A673 (cell line): ENCODE measurements around the gene PKP1. TPM values are rescaled to one million over a fixed set of nuclear protein-coding genes. Genes with fewer than 3 reads are reported as not detected.

Experiments
- BruUV-seq: library from RNA; stranded (reverse); fragments of 400-500 nt; replicated peaks from 2 replicates; lab custom pipeline; 2021; lab: Mats Ljungman, UMichigan
- CTCF ChIA-PET: fragments of 300-600 bp; sonication (Branson Sonifier 250); formaldehyde crosslinking; loops from one replicate; lab custom pipeline; 2022; ENCODE audit warnings: antibody characterized with exemption; lab: Charles Lee
- POLR2A ChIA-PET: fragments of 300-600 bp; sonication (Branson Sonifier 250); formaldehyde crosslinking; loops from one replicate; lab custom pipeline; 2022; ENCODE audit warnings: antibody characterized with exemption; ENCODE audit not compliant: low non-redundant PET; lab: Charles Lee
- DNase-seq: peaks from one replicate; pipeline ENCODE4 v3.0.0-alpha.2; 2015; ENCODE audit warnings: low spot score
- H3K27ac ChIP-seq: fragments of 200-600 bp; sonication (generic); 2 replicates; pipeline ENCODE4 v1.5.1; 2016; ENCODE audit warnings: mixed run types, low read depth, mild to moderate bottlenecking, mixed read lengths, antibody characterized with exemption, low read length; ENCODE audit not compliant: poor library complexity, severe bottlenecking
- H3K27me3 ChIP-seq: fragments of 200-600 bp; sonication (generic); replicated peaks from 2 replicates; pipeline ENCODE4 v1.6.1; 2017; ENCODE audit warnings: mixed run types, low read depth, mild to moderate bottlenecking, mixed read lengths, antibody characterized with exemption, low read length; ENCODE audit not compliant: insufficient read depth, poor library complexity
- H3K36me3 ChIP-seq: fragments of 200-600 bp; sonication (generic); 2 replicates; pipeline ENCODE4 v1.6.1; 2016; ENCODE audit warnings: mixed run types, mild to moderate bottlenecking, mixed read lengths, antibody characterized with exemption, low read length; ENCODE audit not compliant: insufficient read depth, poor library complexity, severe bottlenecking
- H3K4me1 ChIP-seq: fragments of 200-600 bp; sonication (generic); 2 replicates; pipeline ENCODE4 v1.6.1; 2017; ENCODE audit warnings: mixed run types, mild to moderate bottlenecking, mixed read lengths, antibody characterized with exemption, low read length; ENCODE audit not compliant: insufficient read depth, poor library complexity, severe bottlenecking
- H3K4me3 ChIP-seq: fragments of 200-600 bp; sonication (generic); 2 replicates; pipeline ENCODE4 v1.5.1; 2016; ENCODE audit warnings: low read depth, mixed run types, mild to moderate bottlenecking, mixed read lengths, low read length; ENCODE audit not compliant: poor library complexity, severe bottlenecking
- H3K9me3 ChIP-seq: fragments of 200-600 bp; sonication (generic); 2 replicates; pipeline ENCODE4 v1.6.1; 2016; ENCODE audit warnings: mixed run types, low read depth, mild to moderate bottlenecking, mixed read lengths, antibody characterized with exemption, low read length; ENCODE audit not compliant: poor library complexity, severe bottlenecking
- CTCF ChIP-seq: fragments of 300-800, 200-600 bp; sonication (generic); conservative IDR thresholded peaks from 2 replicates; pipeline ENCODE4 v1.5.1; 2017; ENCODE audit warnings: low read depth, mild to moderate bottlenecking, antibody characterized with exemption, low read length, moderate library complexity, mixed read lengths
- EZH2 ChIP-seq: fragments of 200-600 bp; sonication (generic); IDR thresholded peaks from 2 replicates; pipeline ENCODE4 v1.6.1; 2017; ENCODE audit warnings: borderline replicate concordance, low read depth, mild to moderate bottlenecking, mixed read lengths, antibody characterized with exemption, low read length; ENCODE audit not compliant: poor library complexity, severe bottlenecking
- intact Hi-C: fragments of 100-400 bp; cut with micrococcal nuclease; formaldehyde crosslinking; loops from one replicate; pipeline ENCODE4 v1.10.0; 2022; ENCODE audit not compliant: unreplicated experiment
- total RNA-seq: library from RNA; stranded (reverse); gene quantifications from 2 replicates; pipeline ENCODE4 v1.2.3, GENCODE V29; 2021

PKP1 gene
- total RNA-seq, 1 experiment from 2014 or later, result 535 TPM

GRCh38 chr1:201285846-201286245 is 2.5 kb downstream of the PKP1 start:
- Histone ChIP-seq H3K36me3 (peaks cover 64% of the 10 kb centered on the region), H3K27me3 (no peaks in the 10 kb centered on the region), H3K9me3 (no peaks in the 10 kb centered on the region), H3K27ac (peak overlapping the region; percentile 96), H3K4me3 (peak overlapping the region; percentile 94), H3K4me1 (peaks cover 58% of the 10 kb centered on the region)
- TF ChIP-seq CTCF (no peak), EZH2 (no peak)
- intact Hi-C loops, result no loop called here
- ChIA-PET POLR2A (no interaction called here), CTCF (no interaction called here)
- BruUV-seq, result no TSS peak
- DNase-seq, result no peak

GRCh38 chr1:201286445-201286844 is 3.1 kb downstream of the PKP1 start:
- no peaks in the 10 kb centered on the region for H3K27me3 ChIP-seq

GRCh38 chr1:201288007-201288406 is 4.7 kb downstream of the PKP1 start:
- CTCF ChIA-PET, result no interaction called here
- POLR2A ChIA-PET, result no interaction called here
- H3K4me3 ChIP-seq, result peak overlapping the region; percentile 94
- no peaks in the 10 kb centered on the region for H3K9me3 ChIP-seq
- DNase-seq, result no peak
- H3K27ac ChIP-seq, result peak overlapping the region; percentile 96
- no peaks in the 10 kb centered on the region for H3K27me3 ChIP-seq
- BruUV-seq, result no TSS peak
- intact Hi-C loops, result no loop called here
- peaks cover 84% of the 10 kb centered on the region for H3K36me3 ChIP-seq
- peaks cover 58% of the 10 kb centered on the region for H3K4me1 ChIP-seq
- TF ChIP-seq EZH2 (no peak), CTCF (no peak)

More at GRCh38 chr1:201286445-201286844, 3.1 kb downstream of the PKP1 start:
- no peak for TF ChIP-seq CTCF
- no peak for TF ChIP-seq EZH2
- intact Hi-C loops, result no loop called here
- Histone ChIP-seq H3K27ac (peak overlapping the region; percentile 96), H3K36me3 (peaks cover 69% of the 10 kb centered on the region), H3K4me3 (peak overlapping the region; percentile 94), H3K4me1 (peaks cover 58% of the 10 kb centered on the region), H3K9me3 (no peaks in the 10 kb centered on the region)
- ChIA-PET CTCF (no interaction called here), POLR2A (interaction anchor here (0.6 kb wide), 1 partner anchor 17 kb away, joined by 3 read pairs; no protein-coding TSS in a partner anchor)
- no TSS peak for BruUV-seq
- no peak for DNase-seq
